ENCODE measurements around the gene PAN3.

PAN3 gene

DNA sequence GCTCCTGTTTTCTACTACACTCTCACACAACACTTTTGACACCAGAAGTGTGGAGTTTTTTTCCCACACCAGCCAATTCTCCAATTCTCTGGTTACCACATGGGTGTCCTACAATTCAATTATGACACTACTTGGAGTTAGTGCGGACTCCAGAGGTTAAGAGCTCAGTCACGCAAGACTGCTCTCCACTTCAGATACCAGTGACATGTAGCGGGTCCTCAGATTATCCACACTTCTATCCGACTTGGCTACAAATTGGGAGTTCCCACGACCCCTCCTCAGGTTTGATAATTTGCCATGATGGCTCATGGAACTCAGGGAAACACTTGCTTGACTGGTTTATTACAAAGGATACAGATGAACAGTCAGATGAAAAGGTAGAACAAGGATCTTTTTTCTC is 32.9 kb downstream of the PAN3 start:
- H3K36me3 ChIP-seq (ENCODE audit: control insufficient read depth in 2 of 2, insufficient read depth in 1 of 2, low read length in 2 of 2): no peaks in the 10 kb centered on the region
- H3K27ac ChIP-seq (ENCODE audit: extremely low read depth, low read depth, low read length): no peak overlapping the region
- no peaks in the 10 kb centered on the region for H3K9me3 ChIP-seq (ENCODE audit: control insufficient read depth, insufficient read depth, low read depth, low read length)
- ChIA-PET CTCF (no interaction called here), POLR2A (no interaction called here)
- no peak overlapping the region for H3K4me3 ChIP-seq (ENCODE audit: low read depth, low read length)
- TF ChIP-seq ZNF416 (tag by site-specific recombination; IDR thresholded peaks at IDR 0.05) (no peak), SP7 (tag by site-specific recombination; IDR thresholded peaks at IDR 0.05) (no peak), ZNF549 (tag by site-specific recombination; IDR thresholded peaks at IDR 0.05) (no peak), RBAK (tag by site-specific recombination; IDR thresholded peaks at IDR 0.05) (no peak), ZNF214 (tag by site-specific recombination; IDR thresholded peaks at IDR 0.05; ENCODE audit: borderline replicate concordance) (no peak), ZNF133 (tag by site-specific recombination; IDR thresholded peaks at IDR 0.05) (no peak)
- TF ChIP-seq, protein P1, sequence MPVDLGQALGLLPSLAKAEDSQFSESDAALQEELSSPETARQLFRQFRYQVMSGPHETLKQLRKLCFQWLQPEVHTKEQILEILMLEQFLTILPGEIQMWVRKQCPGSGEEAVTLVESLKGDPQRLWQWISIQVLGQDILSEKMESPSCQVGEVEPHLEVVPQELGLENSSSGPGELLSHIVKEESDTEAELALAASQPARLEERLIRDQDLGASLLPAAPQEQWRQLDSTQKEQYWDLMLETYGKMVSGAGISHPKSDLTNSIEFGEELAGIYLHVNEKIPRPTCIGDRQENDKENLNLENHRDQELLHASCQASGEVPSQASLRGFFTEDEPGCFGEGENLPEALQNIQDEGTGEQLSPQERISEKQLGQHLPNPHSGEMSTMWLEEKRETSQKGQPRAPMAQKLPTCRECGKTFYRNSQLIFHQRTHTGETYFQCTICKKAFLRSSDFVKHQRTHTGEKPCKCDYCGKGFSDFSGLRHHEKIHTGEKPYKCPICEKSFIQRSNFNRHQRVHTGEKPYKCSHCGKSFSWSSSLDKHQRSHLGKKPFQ (tag by site-specific recombination; IDR thresholded peaks at IDR 0.05): no peak
- TF ChIP-seq, protein P2, sequence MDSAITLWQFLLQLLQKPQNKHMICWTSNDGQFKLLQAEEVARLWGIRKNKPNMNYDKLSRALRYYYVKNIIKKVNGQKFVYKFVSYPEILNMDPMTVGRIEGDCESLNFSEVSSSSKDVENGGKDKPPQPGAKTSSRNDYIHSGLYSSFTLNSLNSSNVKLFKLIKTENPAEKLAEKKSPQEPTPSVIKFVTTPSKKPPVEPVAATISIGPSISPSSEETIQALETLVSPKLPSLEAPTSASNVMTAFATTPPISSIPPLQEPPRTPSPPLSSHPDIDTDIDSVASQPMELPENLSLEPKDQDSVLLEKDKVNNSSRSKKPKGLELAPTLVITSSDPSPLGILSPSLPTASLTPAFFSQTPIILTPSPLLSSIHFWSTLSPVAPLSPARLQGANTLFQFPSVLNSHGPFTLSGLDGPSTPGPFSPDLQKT (IDR thresholded peaks at IDR 0.05; ENCODE audit: borderline replicate concordance, low read depth, low read length): no peak
- H3K4me1 ChIP-seq (ENCODE audit: control insufficient read depth, insufficient read depth, low read length): no peaks in the 10 kb centered on the region

DNA sequence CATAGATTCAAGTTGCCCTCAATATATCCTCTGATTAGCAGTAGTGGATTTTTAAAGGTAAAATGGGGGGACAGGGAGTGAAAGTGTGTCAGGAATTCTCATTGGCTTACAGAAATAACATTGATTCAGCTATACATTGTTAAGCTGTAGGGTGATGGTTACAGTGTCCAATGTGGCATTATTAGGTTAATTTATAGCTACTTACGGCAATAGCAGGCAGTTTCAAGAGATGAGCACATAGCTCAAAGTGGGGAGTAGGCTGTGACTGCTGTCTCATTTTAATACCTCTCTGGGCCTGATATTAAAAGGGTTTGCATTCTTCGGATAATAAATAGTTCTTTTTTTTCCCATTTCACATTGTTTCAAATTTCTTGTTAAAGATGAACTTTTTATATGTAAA is 34.6 kb downstream of the PAN3 start:
- ChIA-PET CTCF (interaction anchor here (1.2 kb wide), 1 partner anchor 26 kb away, joined by 3 read pairs; no protein-coding TSS in a partner anchor), POLR2A (no interaction called here)
- no peaks in the 10 kb centered on the region for H3K36me3 ChIP-seq (ENCODE audit: control insufficient read depth in 2 of 2, insufficient read depth in 1 of 2, low read length in 2 of 2)
- no peak for TF ChIP-seq KLF7 (tag by site-specific recombination; IDR thresholded peaks at IDR 0.05; ENCODE audit: borderline replicate concordance)
- TF ChIP-seq MEIS1 (CRISPR knock-in tag; IDR thresholded peaks at IDR 0.05; ENCODE audit: borderline replicate concordance): no peak
- TF ChIP-seq ZNF777 (tag by site-specific recombination; IDR thresholded peaks at IDR 0.05; ENCODE audit: borderline replicate concordance): no peak
- TF ChIP-seq, protein P3, sequence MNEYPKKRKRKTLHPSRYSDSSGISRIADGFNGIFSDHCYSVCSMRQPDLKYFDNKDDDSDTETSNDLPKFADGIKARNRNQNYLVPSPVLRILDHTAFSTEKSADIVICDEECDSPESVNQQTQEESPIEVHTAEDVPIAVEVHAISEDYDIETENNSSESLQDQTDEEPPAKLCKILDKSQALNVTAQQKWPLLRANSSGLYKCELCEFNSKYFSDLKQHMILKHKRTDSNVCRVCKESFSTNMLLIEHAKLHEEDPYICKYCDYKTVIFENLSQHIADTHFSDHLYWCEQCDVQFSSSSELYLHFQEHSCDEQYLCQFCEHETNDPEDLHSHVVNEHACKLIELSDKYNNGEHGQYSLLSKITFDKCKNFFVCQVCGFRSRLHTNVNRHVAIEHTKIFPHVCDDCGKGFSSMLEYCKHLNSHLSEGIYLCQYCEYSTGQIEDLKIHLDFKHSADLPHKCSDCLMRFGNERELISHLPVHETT (tag by site-specific recombination; IDR thresholded peaks at IDR 0.05): no peak
- TF ChIP-seq ZNF530 (tag by site-specific recombination; IDR thresholded peaks at IDR 0.05; ENCODE audit: low read depth): no peak
- TF ChIP-seq, protein P4, sequence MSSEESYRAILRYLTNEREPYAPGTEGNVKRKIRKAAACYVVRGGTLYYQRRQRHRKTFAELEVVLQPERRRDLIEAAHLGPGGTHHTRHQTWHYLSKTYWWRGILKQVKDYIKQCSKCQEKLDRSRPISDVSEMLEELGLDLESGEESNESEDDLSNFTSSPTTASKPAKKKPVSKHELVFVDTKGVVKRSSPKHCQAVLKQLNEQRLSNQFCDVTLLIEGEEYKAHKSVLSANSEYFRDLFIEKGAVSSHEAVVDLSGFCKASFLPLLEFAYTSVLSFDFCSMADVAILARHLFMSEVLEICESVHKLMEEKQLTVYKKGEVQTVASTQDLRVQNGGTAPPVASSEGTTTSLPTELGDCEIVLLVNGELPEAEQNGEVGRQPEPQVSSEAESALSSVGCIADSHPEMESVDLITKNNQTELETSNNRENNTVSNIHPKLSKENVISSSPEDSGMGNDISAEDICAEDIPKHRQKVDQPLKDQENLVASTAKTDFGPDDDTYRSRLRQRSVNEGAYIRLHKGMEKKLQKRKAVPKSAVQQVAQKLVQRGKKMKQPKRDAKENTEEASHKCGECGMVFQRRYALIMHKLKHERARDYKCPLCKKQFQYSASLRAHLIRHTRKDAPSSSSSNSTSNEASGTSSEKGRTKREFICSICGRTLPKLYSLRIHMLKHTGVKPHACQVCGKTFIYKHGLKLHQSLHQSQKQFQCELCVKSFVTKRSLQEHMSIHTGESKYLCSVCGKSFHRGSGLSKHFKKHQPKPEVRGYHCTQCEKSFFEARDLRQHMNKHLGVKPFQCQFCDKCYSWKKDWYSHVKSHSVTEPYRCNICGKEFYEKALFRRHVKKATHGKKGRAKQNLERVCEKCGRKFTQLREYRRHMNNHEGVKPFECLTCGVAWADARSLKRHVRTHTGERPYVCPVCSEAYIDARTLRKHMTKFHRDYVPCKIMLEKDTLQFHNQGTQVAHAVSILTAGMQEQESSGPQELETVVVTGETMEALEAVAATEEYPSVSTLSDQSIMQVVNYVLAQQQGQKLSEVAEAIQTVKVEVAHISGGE (tag by site-specific recombination; conservative IDR thresholded peaks at IDR 0.05; ENCODE audit: low read depth): no peak
- no peak for TF ChIP-seq ZNF394 (tag by site-specific recombination; IDR thresholded peaks at IDR 0.05; ENCODE audit: borderline replicate concordance)
- TF ChIP-seq, protein P5, sequence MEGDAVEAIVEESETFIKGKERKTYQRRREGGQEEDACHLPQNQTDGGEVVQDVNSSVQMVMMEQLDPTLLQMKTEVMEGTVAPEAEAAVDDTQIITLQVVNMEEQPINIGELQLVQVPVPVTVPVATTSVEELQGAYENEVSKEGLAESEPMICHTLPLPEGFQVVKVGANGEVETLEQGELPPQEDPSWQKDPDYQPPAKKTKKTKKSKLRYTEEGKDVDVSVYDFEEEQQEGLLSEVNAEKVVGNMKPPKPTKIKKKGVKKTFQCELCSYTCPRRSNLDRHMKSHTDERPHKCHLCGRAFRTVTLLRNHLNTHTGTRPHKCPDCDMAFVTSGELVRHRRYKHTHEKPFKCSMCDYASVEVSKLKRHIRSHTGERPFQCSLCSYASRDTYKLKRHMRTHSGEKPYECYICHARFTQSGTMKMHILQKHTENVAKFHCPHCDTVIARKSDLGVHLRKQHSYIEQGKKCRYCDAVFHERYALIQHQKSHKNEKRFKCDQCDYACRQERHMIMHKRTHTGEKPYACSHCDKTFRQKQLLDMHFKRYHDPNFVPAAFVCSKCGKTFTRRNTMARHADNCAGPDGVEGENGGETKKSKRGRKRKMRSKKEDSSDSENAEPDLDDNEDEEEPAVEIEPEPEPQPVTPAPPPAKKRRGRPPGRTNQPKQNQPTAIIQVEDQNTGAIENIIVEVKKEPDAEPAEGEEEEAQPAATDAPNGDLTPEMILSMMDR (tag by site-specific recombination; IDR thresholded peaks at IDR 0.05): no peak
- TF ChIP-seq WT1 (tag by site-specific recombination; IDR thresholded peaks at IDR 0.05): no peak
- no peak for TF ChIP-seq HOXC10 (CRISPR knock-in tag; IDR thresholded peaks at IDR 0.05)
- TF ChIP-seq ZNF302 (tag by site-specific recombination; IDR thresholded peaks at IDR 0.05; ENCODE audit: low read depth): no peak
- TF ChIP-seq ZNF624 (tag by site-specific recombination; IDR thresholded peaks at IDR 0.05): no peak
- TF ChIP-seq KLF16 (tag by site-specific recombination; IDR thresholded peaks at IDR 0.05): no peak
- no peak for TF ChIP-seq KLF1 (tag by site-specific recombination; IDR thresholded peaks at IDR 0.05)
- TF ChIP-seq, protein P6, sequence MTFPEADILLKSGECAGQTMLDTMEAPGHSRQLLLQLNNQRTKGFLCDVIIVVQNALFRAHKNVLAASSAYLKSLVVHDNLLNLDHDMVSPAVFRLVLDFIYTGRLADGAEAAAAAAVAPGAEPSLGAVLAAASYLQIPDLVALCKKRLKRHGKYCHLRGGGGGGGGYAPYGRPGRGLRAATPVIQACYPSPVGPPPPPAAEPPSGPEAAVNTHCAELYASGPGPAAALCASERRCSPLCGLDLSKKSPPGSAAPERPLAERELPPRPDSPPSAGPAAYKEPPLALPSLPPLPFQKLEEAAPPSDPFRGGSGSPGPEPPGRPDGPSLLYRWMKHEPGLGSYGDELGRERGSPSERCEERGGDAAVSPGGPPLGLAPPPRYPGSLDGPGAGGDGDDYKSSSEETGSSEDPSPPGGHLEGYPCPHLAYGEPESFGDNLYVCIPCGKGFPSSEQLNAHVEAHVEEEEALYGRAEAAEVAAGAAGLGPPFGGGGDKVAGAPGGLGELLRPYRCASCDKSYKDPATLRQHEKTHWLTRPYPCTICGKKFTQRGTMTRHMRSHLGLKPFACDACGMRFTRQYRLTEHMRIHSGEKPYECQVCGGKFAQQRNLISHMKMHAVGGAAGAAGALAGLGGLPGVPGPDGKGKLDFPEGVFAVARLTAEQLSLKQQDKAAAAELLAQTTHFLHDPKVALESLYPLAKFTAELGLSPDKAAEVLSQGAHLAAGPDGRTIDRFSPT (tag by site-specific recombination; IDR thresholded peaks at IDR 0.05): no peak
- no peaks in the 10 kb centered on the region for H3K9me3 ChIP-seq (ENCODE audit: control insufficient read depth, insufficient read depth, low read depth, low read length)
- peaks cover 4% of the 10 kb centered on the region; the same call in 1 of the 2 replicates for H3K4me1 ChIP-seq (ENCODE audit: control insufficient read depth, insufficient read depth, low read length)
- no peak overlapping the region for H3K4me3 ChIP-seq (ENCODE audit: low read depth, low read length)
- H3K27ac ChIP-seq (ENCODE audit: extremely low read depth, low read depth, low read length): no peak overlapping the region

All from HEK293 (cell line).